ENCODE measurements around the gene ZMYND15. TPM values are rescaled to one million over a fixed set of nuclear protein-coding genes. Genes with fewer than 3 reads are reported as not detected.

Gene ZMYND15
- total RNA-seq, 4 donors from 2014 or later, result 0.46 to 4.1 (median 1.9) TPM; not detected in 1

DNA sequence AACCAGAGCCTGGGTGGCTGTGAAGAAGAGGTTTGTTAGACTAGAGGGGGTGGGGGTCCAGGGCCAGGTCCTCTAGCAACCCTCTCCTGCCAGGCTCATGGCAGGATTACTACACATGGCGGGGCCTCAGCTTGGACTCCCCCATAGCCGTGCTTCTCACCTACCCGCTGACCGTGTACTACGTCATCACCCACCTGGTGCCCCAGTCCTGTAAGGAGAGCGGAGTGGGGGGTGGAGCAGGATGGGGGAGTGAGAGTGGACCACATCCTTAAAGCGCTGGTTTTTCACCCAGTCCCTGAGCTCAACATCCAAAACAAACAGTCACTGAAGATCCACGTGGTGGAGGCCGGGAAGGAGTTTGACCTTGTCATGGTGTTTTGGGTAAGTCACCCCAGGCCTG lies 4.3 kb downstream of the ZMYND15 start:
- DNase-seq (ENCODE audit: low spot score) (no peak), ATAC-seq (ENCODE audit: low FRiP score) (no peak)
- TF ChIP-seq, protein P1, sequence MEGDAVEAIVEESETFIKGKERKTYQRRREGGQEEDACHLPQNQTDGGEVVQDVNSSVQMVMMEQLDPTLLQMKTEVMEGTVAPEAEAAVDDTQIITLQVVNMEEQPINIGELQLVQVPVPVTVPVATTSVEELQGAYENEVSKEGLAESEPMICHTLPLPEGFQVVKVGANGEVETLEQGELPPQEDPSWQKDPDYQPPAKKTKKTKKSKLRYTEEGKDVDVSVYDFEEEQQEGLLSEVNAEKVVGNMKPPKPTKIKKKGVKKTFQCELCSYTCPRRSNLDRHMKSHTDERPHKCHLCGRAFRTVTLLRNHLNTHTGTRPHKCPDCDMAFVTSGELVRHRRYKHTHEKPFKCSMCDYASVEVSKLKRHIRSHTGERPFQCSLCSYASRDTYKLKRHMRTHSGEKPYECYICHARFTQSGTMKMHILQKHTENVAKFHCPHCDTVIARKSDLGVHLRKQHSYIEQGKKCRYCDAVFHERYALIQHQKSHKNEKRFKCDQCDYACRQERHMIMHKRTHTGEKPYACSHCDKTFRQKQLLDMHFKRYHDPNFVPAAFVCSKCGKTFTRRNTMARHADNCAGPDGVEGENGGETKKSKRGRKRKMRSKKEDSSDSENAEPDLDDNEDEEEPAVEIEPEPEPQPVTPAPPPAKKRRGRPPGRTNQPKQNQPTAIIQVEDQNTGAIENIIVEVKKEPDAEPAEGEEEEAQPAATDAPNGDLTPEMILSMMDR (IDR thresholded peaks at IDR 0.05), result no peak

GRCh38 chr17:4744999-4745969 lies 5.7 kb downstream of the ZMYND15 start:
- TF ChIP-seq, protein P1 (IDR thresholded peaks at IDR 0.05), result no peak
- ATAC-seq (ENCODE audit: low FRiP score), result no peak

GRCh38 chr17:4747847-4748246 lies 8.2 kb downstream of the ZMYND15 start:
- TF ChIP-seq, protein P1 (IDR thresholded peaks at IDR 0.05), result no peak
- DNase-seq (ENCODE audit: low spot score), result no peak
- ATAC-seq (ENCODE audit: low FRiP score), result no peak

More at GRCh38 chr17:4744999-4745969, 5.7 kb downstream of the ZMYND15 start:
- no peak for DNase-seq (ENCODE audit: low spot score)

- TF ChIP-seq, protein P1 (IDR thresholded peaks at IDR 0.05), result no peak
- ATAC-seq (ENCODE audit: low FRiP score), result no peak
Measured at GRCh38 chr17:4748686-4749085, 9.1 kb downstream of the ZMYND15 start.

DNA sequence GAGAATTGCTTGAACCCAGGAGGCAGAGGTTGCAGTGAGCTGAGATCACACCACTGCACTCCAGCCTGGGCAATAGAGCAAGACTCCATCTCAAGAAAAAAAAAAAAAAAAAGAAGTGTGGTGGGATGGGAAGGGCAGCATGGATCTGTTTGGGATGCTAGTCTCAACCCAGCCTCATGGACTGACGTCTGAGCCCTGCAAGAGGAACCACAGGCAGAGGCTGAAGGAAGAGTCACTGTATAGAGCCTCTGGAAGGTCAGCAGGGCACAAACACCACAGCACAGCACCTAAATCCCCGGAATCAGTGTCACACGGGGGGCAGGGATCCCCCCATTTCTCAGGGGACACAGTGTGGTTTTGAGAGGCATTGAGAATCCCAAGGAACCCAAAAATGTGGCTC lies 11.0 kb downstream of the ZMYND15 start:
- TF ChIP-seq, protein P1 (IDR thresholded peaks at IDR 0.05), result no peak
- DNase-seq (ENCODE audit: low spot score) (no peak), ATAC-seq (ENCODE audit: low FRiP score) (no peak)

More at GRCh38 chr17:4748686-4749085, 9.1 kb downstream of the ZMYND15 start:
- DNase-seq (ENCODE audit: low spot score), result no peak

GRCh38 chr17:4751932-4752331 lies 12.3 kb downstream of the ZMYND15 start:
- TF ChIP-seq, protein P1 (IDR thresholded peaks at IDR 0.05), result no peak
- no peak for ATAC-seq (ENCODE audit: low FRiP score)
- no peak for DNase-seq (ENCODE audit: low spot score)

DNA sequence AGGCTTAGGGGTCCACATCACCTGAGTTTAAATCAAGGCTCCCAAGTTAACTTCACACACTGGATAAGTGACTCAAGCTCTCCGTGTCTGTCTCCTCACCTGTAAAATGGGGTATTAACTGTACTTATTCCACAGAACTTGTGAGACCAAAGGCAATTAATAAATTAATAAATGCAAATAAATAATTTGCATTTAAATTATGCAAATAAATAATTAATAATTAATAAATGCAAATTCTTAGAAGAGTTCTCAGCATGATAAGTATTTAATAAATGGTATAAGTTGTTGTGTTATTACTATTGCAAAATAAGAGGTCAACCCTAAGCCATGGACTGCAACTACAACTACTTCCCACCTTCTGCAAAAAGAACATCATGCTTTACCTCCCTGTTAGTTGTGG lies 13.8 kb downstream of the ZMYND15 start:
- DNase-seq (ENCODE audit: low spot score), result no peak
- TF ChIP-seq, protein P1 (IDR thresholded peaks at IDR 0.05), result no peak
- ATAC-seq (ENCODE audit: low FRiP score), result no peak

Data from omental fat pad (tissue), 4 donors.